ENCODE data around the gene PLA2R1. TPM values are rescaled to one million over a fixed set of nuclear protein-coding genes. Genes with fewer than 3 reads are reported as not detected.

Gene PLA2R1
- total and polyA plus RNA-seq, 2 of the 4 experiments (the other 2 are of a cell fraction): 0.43 to 0.54 TPM

DNA sequence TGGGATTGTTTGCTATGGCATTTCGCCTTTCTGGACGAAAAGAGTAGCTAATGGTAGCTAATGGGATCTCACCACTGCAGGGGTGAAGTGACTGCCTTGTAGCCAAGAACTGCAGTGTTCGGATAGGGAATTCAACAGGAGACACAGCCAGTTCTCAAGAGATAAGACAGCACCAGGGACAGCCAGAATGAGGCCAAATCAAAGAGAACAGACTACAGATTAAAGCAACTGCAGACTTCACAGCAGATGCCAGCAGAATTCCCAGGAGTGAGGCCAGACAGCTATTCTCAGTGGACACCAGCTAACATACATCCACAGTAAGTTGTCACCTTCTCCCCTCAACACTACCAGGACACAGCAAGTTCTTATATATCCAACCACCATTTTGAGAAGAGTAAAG, 124.0 kb downstream of the PLA2R1 start:
- Histone ChIP-seq H2AK5ac (ENCODE audit: low read depth, low read length) (no peak overlapping the region), H3K79me1 (ENCODE audit: low read depth in 1 of 2, low read length in 2 of 2) (no peaks in the 10 kb centered on the region), H2BK20ac (ENCODE audit: low read depth, low read length) (no peak overlapping the region), H3K4ac (ENCODE audit: low read depth, low read length) (no peak overlapping the region), H3K27me3 (ENCODE audit: control insufficient read depth, insufficient read depth, low read length) (peaks cover 6% of the 10 kb centered on the region; the same call in 1 of the 2 replicates), H3K4me1 (ENCODE audit: control insufficient read depth, insufficient read depth, low read length) (no peaks in the 10 kb centered on the region; the same call in 1 of the 2 replicates), H2BK15ac (ENCODE audit: low read depth, low read length) (no peak overlapping the region), H3K23ac (ENCODE audit: low read depth, low read length) (no peak overlapping the region; the same call in 1 of the 2 replicates), H4K20me1 (ENCODE audit: insufficient read depth, low read length) (no peaks in the 10 kb centered on the region), H3K56ac (ENCODE audit: extremely low read depth, insufficient read depth, low read length) (no peak overlapping the region), H3K4me3 (ENCODE audit: insufficient read depth, low read depth, low read length) (no peak overlapping the region), H4K8ac (ENCODE audit: low read depth in 2 of 2, low read length in 2 of 2) (no peak overlapping the region), H4K91ac (ENCODE audit: insufficient read depth, low read depth, low read length) (no peak overlapping the region), H2BK120ac (ENCODE audit: low read depth, low read length) (no peak overlapping the region), H4K5ac (ENCODE audit: low read depth, low read length) (no peak overlapping the region), H2BK5ac (ENCODE audit: low read depth, low read length, poor library complexity, severe bottlenecking) (no peak overlapping the region), H3K4me2 (ENCODE audit: low read depth, low read length) (no peak overlapping the region), H3K36me3 (ENCODE audit: control insufficient read depth, insufficient read depth, low read length) (no peaks in the 10 kb centered on the region), H3K18ac (ENCODE audit: low read depth, low read length) (no peak overlapping the region), H2AK9ac (replicated peaks; ENCODE audit: low read depth, low read length, poor library complexity) (no peak overlapping the region), H3K9me3 (ENCODE audit: control insufficient read depth, insufficient read depth, low read length) (no peaks in the 10 kb centered on the region), H3K9me1 (ENCODE audit: insufficient read depth, low read length) (no peaks in the 10 kb centered on the region), H2AFZ (replicated peaks; ENCODE audit: low read length, poor library complexity) (no peak overlapping the region), H3K27ac (ENCODE audit: insufficient read depth, low read length) (no peak overlapping the region), H3K9ac (ENCODE audit: low read depth, low read length) (no peak overlapping the region), H3K14ac (replicated peaks; ENCODE audit: low read depth, low read length) (no peak overlapping the region)
- 79% methylated on average over 2 of the region's 3 CpGs; no CpG with 5 or more reads in 1 of the 2 experiments for WGBS, 2 experiments (ENCODE audit: extremely low coverage in 2 of 2, insufficient read length in 1 of 2)
- DNase-seq (no peak), ATAC-seq (ENCODE audit: low read depth) (no peak)
- dilution Hi-C loops (cut with HindIII; ENCODE audit: low sequenced_read_pairs, unreplicated experiment): no loop called here
- ChIA-PET POLR2A (ENCODE audit: unreplicated experiment) (no interaction called here), CTCF (interaction anchor here (1.0 to 1.3 kb wide), 2 partner anchors 18 to 36 kb away, joined by 3 read pairs; no protein-coding TSS in a partner anchor)
- intact Hi-C loops (cut with micrococcal nuclease): no loop called here
- TF ChIP-seq, protein P1, sequence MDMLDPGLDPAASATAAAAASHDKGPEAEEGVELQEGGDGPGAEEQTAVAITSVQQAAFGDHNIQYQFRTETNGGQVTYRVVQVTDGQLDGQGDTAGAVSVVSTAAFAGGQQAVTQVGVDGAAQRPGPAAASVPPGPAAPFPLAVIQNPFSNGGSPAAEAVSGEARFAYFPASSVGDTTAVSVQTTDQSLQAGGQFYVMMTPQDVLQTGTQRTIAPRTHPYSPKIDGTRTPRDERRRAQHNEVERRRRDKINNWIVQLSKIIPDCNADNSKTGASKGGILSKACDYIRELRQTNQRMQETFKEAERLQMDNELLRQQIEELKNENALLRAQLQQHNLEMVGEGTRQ (IDR thresholded peaks at IDR 0.05; ENCODE audit: low read depth, low read length): no peak
- no peak for TF ChIP-seq SMC3 (IDR thresholded peaks at IDR 0.05; ENCODE audit: low read depth, low read length)
- no peak for TF ChIP-seq POLR2A (IDR thresholded peaks at IDR 0.05; ENCODE audit: low read depth, low read length)
- BruUV-seq (replicated peaks): no TSS peak
- in situ Hi-C loops (cut with MboI; ENCODE audit: low sequenced_read_pairs): no loop called here
